SK-N-SH treated with all-trans-retinoic acid at 6 μM for 48 hours (cell line): Measurements from ENCODE around the gene JMJD4.

Source experiments
- ATAC-seq: fragments of 200-7000 bp; cut with Tn5 transposase; 3 replicates; pipeline ENCODE4 v1.9.1; 2020; ENCODE audit warnings: mild to moderate bottlenecking, moderate library complexity
- BACH2 ChIP-seq: fragments of 250-450 bp; sonication (Bioruptor Pico); IDR thresholded peaks from 2 replicates; pipeline ENCODE4 v1.9.0; 2021; ENCODE audit warnings: mild to moderate bottlenecking, borderline replicate concordance
- CSDC2 ChIP-seq: fragments of 250-450 bp; sonication (Bioruptor Pico); IDR thresholded peaks from 2 replicates; pipeline ENCODE4 v1.5.0; 2020; ENCODE audit warnings: mild to moderate bottlenecking, moderate library complexity
- ESRRG ChIP-seq: fragments of 250-450 bp; sonication (Bioruptor Pico); IDR thresholded peaks from 2 replicates; pipeline ENCODE4 v1.6.1; 2021; ENCODE audit warnings: mild to moderate bottlenecking
- GLIS3 ChIP-seq: fragments of 250-450 bp; sonication (Bioruptor Pico); IDR thresholded peaks from 2 replicates; pipeline ENCODE4 v1.5.0; 2020; ENCODE audit warnings: mild to moderate bottlenecking, moderate library complexity
- ISL1 ChIP-seq: fragments of 250-450 bp; sonication (Bioruptor Pico); IDR thresholded peaks from 2 replicates; pipeline ENCODE4 v2.1.2; 2022; ENCODE audit warnings: mild to moderate bottlenecking, moderate library complexity
- OSR1 ChIP-seq: fragments of 250-450 bp; sonication (Bioruptor Pico); IDR thresholded peaks from 2 replicates; pipeline ENCODE4 v1.8.0; 2022; ENCODE audit warnings: moderate library complexity, mild to moderate bottlenecking, inconsistent platforms
- PPARA ChIP-seq: fragments of 250-450 bp; sonication (Bioruptor Pico); IDR thresholded peaks from 2 replicates; pipeline ENCODE4 v1.5.0; 2020; ENCODE audit warnings: mild to moderate bottlenecking, borderline replicate concordance
- SNAI2 ChIP-seq: fragments of 250-450 bp; sonication (Bioruptor Pico); IDR thresholded peaks from 2 replicates; pipeline ENCODE4 v1.5.0; 2020; ENCODE audit warnings: mild to moderate bottlenecking, moderate library complexity
- TOX ChIP-seq: fragments of 250-450 bp; sonication (Bioruptor Pico); IDR thresholded peaks from 2 replicates; pipeline ENCODE4 v1.8.0; 2021; ENCODE audit warnings: mild to moderate bottlenecking, moderate library complexity, borderline replicate concordance
- ZC3H10 ChIP-seq: fragments of 250-450 bp; sonication (Bioruptor Pico); IDR thresholded peaks from 2 replicates; pipeline ENCODE4 v1.5.1; 2021; ENCODE audit warnings: mild to moderate bottlenecking, moderate library complexity
- ZFP3 ChIP-seq: fragments of 250-450 bp; sonication (Bioruptor Pico); IDR thresholded peaks from 2 replicates; pipeline ENCODE4 v1.5.0; 2020; ENCODE audit warnings: mild to moderate bottlenecking, moderate library complexity
- ZFP30 ChIP-seq: fragments of 450-650 bp; formaldehyde crosslinking; IDR thresholded peaks from 2 replicates; pipeline ENCODE4 v1.5.0; 2022; ENCODE audit warnings: mild to moderate bottlenecking, moderate library complexity
- ZNF565 ChIP-seq: fragments of 450-650 bp; formaldehyde crosslinking; conservative IDR thresholded peaks from 2 replicates; pipeline ENCODE4 v1.5.0; 2020; ENCODE audit warnings: low read depth, mild to moderate bottlenecking, moderate library complexity
- ZNF70 ChIP-seq: fragments of 450-650 bp; formaldehyde crosslinking; IDR thresholded peaks from 2 replicates; pipeline ENCODE4 v1.5.0; 2020; ENCODE audit warnings: mild to moderate bottlenecking, moderate library complexity
- ZNF8 ChIP-seq: fragments of 450-650 bp; formaldehyde crosslinking; IDR thresholded peaks from 2 replicates; pipeline ENCODE4 v1.5.0; 2020; ENCODE audit warnings: mild to moderate bottlenecking, moderate library complexity
- TF ChIP-seq, protein P1 (sequence below): fragments of 250-450 bp; sonication (Bioruptor Pico); IDR thresholded peaks from 2 replicates; pipeline ENCODE4 v1.5.0; 2020; ENCODE audit warnings: mild to moderate bottlenecking, moderate library complexity
- TF ChIP-seq, protein P2 (sequence below): fragments of 250-450 bp; sonication (Bioruptor Pico); IDR thresholded peaks from 2 replicates; pipeline ENCODE4 v1.8.0; 2020; ENCODE audit warnings: mild to moderate bottlenecking, moderate library complexity, borderline replicate concordance
- TF ChIP-seq, protein P3 (sequence below): fragments of 250-450 bp; sonication (Bioruptor Pico); IDR thresholded peaks from 2 replicates; pipeline ENCODE4 v1.5.1; 2020; ENCODE audit warnings: low read depth, mild to moderate bottlenecking, moderate library complexity

Gene JMJD4

DNA sequence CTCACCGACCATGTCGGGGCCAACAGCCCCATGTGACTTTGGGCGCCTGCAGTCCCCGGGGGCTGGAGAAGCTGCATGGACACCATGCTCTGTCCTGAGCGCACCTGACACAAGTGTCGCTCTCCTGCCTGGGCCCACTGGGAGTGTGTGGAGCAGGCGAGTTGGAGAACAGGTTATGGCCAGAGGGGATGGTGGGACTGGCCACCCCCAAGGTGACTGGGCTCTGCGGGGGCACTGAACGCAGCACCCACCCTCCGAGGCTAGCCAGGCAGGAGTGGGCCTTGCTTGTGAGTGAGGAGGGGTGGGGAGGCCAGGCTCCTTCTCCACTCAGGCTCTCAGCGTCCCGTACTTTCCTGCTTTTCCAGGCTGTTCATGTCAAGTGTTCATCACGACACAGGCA, 35.7 kb upstream of the JMJD4 start:
- no peak for ATAC-seq
- TF ChIP-seq SNAI2 (CRISPR knock-in tag): no peak

DNA sequence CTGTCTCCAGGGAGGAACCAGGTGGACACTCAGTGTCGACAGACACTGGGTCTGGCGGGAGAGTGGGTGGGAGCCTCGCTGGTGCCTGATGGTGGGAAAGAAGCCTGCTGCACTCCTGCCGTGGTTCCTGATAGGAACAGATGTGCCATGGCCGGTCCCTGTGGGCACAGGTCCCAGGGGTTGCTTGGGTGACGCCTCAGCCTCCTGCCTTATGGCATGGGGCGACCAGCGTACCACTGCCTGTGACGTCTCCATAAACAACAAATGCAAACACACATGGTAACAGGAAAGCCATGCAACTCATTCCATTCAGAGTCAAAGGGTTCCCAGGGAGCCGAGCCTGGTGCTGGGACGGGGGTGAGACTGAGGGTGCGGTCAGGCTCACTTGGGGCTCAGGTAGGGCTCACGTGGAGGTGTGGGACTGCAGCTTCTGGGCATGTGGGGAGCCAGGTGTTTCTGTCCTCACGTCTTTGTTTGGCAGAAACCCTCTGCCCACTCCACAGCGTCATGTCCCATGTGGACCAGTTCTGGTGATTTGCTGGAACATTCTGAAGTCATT, 34.9 kb upstream of the JMJD4 start:
- ATAC-seq: no peak

DNA sequence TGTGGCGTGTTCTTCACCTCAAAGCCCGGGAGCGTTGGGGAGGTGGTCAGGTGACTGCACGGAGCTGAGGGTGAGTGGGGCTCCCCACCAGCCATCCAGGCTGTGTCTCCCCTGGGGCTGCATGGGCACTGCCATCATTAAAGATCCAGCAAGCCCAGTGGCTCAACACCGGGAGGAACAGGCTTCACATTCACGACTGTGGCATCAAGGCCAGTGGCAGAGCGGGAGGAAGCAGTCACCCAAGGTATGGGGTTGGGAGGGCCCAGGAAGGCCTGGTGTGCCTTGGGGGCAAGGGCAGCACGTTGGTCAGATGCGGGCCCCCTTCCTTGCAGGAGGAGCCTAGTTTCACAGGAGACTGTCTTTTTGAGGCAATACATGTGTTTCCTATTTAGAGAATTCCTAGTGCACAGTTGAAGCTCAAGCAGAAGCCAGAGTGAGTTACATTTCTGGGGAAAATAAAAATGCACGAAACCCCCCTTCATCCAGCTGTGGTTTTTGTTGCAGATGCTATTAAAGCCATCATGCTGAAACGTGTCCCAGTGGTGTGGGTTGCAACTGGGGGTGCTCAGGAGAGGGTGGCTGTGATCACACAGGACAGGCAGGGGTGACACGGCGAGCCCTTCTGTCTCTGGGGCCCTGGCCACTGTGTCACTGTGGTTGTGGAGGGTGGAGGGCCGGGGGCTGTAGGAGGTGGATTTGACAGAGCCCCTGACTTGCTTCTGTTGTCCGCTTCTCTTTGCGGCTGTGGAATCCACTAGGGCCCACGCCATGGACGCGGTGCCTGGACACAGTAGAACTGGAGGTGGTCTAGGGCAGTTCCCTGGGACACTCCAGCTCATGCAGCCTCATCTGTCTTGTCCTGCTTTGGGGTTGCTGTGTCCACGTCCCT, 34.2 kb upstream of the JMJD4 start:
- ATAC-seq: no peak
- TF ChIP-seq, protein P1, sequence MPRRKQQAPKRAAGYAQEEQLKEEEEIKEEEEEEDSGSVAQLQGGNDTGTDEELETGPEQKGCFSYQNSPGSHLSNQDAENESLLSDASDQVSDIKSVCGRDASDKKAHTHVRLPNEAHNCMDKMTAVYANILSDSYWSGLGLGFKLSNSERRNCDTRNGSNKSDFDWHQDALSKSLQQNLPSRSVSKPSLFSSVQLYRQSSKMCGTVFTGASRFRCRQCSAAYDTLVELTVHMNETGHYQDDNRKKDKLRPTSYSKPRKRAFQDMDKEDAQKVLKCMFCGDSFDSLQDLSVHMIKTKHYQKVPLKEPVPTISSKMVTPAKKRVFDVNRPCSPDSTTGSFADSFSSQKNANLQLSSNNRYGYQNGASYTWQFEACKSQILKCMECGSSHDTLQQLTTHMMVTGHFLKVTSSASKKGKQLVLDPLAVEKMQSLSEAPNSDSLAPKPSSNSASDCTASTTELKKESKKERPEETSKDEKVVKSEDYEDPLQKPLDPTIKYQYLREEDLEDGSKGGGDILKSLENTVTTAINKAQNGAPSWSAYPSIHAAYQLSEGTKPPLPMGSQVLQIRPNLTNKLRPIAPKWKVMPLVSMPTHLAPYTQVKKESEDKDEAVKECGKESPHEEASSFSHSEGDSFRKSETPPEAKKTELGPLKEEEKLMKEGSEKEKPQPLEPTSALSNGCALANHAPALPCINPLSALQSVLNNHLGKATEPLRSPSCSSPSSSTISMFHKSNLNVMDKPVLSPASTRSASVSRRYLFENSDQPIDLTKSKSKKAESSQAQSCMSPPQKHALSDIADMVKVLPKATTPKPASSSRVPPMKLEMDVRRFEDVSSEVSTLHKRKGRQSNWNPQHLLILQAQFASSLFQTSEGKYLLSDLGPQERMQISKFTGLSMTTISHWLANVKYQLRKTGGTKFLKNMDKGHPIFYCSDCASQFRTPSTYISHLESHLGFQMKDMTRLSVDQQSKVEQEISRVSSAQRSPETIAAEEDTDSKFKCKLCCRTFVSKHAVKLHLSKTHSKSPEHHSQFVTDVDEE (CRISPR knock-in tag): no peak
- TF ChIP-seq TOX (no peak), ESRRG (no peak), ZNF565 (CRISPR knock-in tag) (no peak)
- TF ChIP-seq, protein P2, sequence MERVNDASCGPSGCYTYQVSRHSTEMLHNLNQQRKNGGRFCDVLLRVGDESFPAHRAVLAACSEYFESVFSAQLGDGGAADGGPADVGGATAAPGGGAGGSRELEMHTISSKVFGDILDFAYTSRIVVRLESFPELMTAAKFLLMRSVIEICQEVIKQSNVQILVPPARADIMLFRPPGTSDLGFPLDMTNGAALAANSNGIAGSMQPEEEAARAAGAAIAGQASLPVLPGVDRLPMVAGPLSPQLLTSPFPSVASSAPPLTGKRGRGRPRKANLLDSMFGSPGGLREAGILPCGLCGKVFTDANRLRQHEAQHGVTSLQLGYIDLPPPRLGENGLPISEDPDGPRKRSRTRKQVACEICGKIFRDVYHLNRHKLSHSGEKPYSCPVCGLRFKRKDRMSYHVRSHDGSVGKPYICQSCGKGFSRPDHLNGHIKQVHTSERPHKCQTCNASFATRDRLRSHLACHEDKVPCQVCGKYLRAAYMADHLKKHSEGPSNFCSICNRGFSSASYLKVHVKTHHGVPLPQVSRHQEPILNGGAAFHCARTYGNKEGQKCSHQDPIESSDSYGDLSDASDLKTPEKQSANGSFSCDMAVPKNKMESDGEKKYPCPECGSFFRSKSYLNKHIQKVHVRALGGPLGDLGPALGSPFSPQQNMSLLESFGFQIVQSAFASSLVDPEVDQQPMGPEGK (CRISPR knock-in tag): no peak

More for the DNA sequence above, 34.9 kb upstream of the JMJD4 start:
- no peak for TF ChIP-seq SNAI2 (CRISPR knock-in tag)
- TF ChIP-seq ESRRG: no peak
- TF ChIP-seq ZFP30 (CRISPR knock-in tag): no peak
- no peak for TF ChIP-seq ISL1 (CRISPR knock-in tag)
- TF ChIP-seq ZFP3: no peak
- no peak for TF ChIP-seq ZNF565 (CRISPR knock-in tag)
- no peak for TF ChIP-seq CSDC2
- TF ChIP-seq ZNF70 (CRISPR knock-in tag): no peak
- no peak for TF ChIP-seq ZC3H10
- TF ChIP-seq TOX: no peak
- TF ChIP-seq BACH2: no peak
- TF ChIP-seq GLIS3 (CRISPR knock-in tag): no peak
- no peak for TF ChIP-seq ZNF8 (CRISPR knock-in tag)
- TF ChIP-seq, protein P2 (CRISPR knock-in tag): no peak
- TF ChIP-seq, protein P3, sequence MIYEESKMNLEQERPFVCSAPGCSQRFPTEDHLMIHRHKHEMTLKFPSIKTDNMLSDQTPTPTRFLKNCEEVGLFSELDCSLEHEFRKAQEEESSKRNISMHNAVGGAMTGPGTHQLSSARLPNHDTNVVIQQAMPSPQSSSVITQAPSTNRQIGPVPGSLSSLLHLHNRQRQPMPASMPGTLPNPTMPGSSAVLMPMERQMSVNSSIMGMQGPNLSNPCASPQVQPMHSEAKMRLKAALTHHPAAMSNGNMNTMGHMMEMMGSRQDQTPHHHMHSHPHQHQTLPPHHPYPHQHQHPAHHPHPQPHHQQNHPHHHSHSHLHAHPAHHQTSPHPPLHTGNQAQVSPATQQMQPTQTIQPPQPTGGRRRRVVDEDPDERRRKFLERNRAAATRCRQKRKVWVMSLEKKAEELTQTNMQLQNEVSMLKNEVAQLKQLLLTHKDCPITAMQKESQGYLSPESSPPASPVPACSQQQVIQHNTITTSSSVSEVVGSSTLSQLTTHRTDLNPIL (CRISPR knock-in tag): no peak

DNA sequence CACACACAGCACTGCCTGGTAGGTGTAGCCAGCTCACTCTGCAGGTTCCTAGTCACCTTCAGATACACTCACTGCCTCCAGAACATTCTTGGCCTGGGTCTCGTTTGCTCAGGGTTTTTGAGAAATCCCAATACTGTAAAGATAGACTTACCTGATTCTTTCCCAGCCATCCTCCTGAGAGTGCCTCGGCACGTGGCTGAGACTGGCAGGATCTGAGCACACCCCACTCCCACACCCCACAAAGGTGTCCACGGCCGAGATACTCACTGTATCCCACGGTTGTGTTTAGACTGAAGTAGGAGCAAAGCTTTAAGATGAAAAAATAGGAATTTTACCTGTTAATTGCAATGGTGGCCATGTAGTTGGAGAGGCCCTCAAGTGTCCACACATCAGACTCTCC, 33.5 kb upstream of the JMJD4 start:
- no peak for ATAC-seq
- TF ChIP-seq ZNF565 (CRISPR knock-in tag) (no peak), OSR1 (CRISPR knock-in tag) (no peak), ISL1 (CRISPR knock-in tag) (no peak), ZFP30 (CRISPR knock-in tag) (no peak), BACH2 (no peak), ESRRG (no peak), ZC3H10 (no peak), SNAI2 (CRISPR knock-in tag) (no peak), PPARA (no peak), TOX (no peak)
- TF ChIP-seq, protein P2 (CRISPR knock-in tag): no peak
- TF ChIP-seq, protein P3 (CRISPR knock-in tag): no peak
